Astrocyte of the spinal cord (primary cell): ENCODE data around the gene C13orf46.

ENCODE experiments used
- DNase-seq: peaks from one replicate; pipeline ENCODE4 v3.0.0; 2011; ENCODE audit warnings: low read depth, low spot score
- H3K4me3 ChIP-seq: 2 replicates; pipeline ENCODE4 v1.5.1; 2011; ENCODE audit warnings: low read depth, mild to moderate bottlenecking, low read length, moderate library complexity
- CTCF ChIP-seq: IDR thresholded peaks from 2 replicates; pipeline ENCODE4 v1.5.1; 2012; ENCODE audit warnings: low read depth, mild to moderate bottlenecking, low read length, inconsistent platforms
- in situ Hi-C: cut with HindIII; loops from 2 replicates; pipeline ENCODE4 v1.10.0; 2017; ENCODE audit warnings: low sequenced_read_pairs

The C13orf46 gene

GRCh38 chr13:113903912-113904311 is 70.0 kb downstream of the C13orf46 start:
- in situ Hi-C loops, result no loop called here

More at GRCh38 chr13:113903912-113904311, 70.0 kb downstream of the C13orf46 start:
- no peak for TF ChIP-seq CTCF
- H3K4me3 ChIP-seq, result no peak overlapping the region
- DNase-seq, result no peak
